Neural crest cell (in vitro differentiated cells): ENCODE results near the gene CCNT1. TPM values are rescaled to one million over a fixed set of nuclear protein-coding genes. Genes with fewer than 3 reads are reported as not detected.

Experiments used
- DNase-seq: peaks from one replicate; pipeline ENCODE4 v3.0.0; 2021; ENCODE audit warnings: low read depth, mixed read lengths, low spot score
- H3K27ac Mint-ChIP-seq: one replicate; pipeline ENCODE4 v1.8.0; 2021; ENCODE audit warnings: mild to moderate bottlenecking, mixed read lengths; ENCODE audit not compliant: unreplicated experiment
- H3K27me3 Mint-ChIP-seq: 2 replicates; pipeline ENCODE4 v1.8.0; 2021; ENCODE audit warnings: low read depth, mild to moderate bottlenecking, mixed read lengths
- H3K36me3 Mint-ChIP-seq: 2 replicates; pipeline ENCODE4 v1.8.0; 2021; ENCODE audit warnings: low read depth, mild to moderate bottlenecking, mixed read lengths
- H3K4me1 Mint-ChIP-seq: 2 replicates; pipeline ENCODE4 v1.8.0; 2021; ENCODE audit warnings: mixed read lengths
- H3K4me3 Mint-ChIP-seq: one replicate; pipeline ENCODE4 v1.8.0; 2021; ENCODE audit warnings: mild to moderate bottlenecking, mixed read lengths
- H3K9me3 Mint-ChIP-seq: 2 replicates; pipeline ENCODE4 v1.8.0; 2021; ENCODE audit warnings: mixed read lengths
- total RNA-seq: library from RNA; stranded (reverse); gene quantifications from 2 replicates; pipeline ENCODE4 v1.2.1, GENCODE V29; 2021
- TF ChIP-seq, protein P1 (sequence below): fragments of 200-600 bp; sonication (generic); conservative IDR thresholded peaks from 2 replicates; pipeline ENCODE4 v1.5.0; 2021; ENCODE audit warnings: antibody characterized with exemption, mild to moderate bottlenecking

Gene CCNT1
- total RNA-seq, 1 donor from 2014 or later = 57.0 TPM

DNA sequence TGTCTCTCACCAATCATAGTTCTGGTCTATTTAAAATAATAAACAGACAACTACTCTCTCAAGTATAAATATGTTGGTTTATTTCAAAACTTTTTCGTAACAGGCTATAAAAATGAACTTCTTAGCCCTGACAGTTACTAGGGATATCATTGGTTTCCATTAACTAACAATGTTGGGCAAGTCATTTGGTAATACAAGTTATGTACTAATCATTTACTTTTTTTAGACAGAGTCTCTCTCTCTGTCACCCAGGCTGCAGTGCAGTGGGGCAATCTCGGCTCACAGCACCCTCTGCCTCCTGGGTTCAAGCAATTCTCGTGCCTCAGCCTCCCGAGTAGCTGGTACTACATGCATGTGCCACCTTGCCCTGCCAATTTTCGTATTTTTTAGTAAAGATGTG lies 19.9 kb downstream of the CCNT1 start:
- H3K36me3 Mint-ChIP-seq = peaks cover 33% of the 10 kb centered on the region

DNA sequence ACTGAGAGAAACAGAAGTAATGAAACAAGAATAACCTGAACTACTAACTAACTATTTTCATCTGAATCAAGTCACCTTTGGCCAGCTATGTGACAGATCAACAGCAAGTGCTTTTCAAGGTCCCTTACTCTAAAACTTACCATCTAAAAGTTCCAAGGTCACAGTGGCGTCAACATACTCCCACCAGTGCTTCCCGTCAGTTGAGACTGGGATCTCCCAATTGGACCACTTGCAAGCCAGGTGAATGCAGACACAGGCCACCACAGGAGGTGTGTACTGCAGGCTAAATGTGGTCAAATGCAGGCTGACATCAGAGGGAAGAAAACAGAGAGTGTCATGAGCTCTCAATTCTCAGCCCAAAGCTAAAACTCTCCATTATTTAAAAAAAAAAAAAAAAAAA lies 20.6 kb downstream of the CCNT1 start:
- H3K27me3 Mint-ChIP-seq = no peaks in the 10 kb centered on the region
- TF ChIP-seq, protein P1, sequence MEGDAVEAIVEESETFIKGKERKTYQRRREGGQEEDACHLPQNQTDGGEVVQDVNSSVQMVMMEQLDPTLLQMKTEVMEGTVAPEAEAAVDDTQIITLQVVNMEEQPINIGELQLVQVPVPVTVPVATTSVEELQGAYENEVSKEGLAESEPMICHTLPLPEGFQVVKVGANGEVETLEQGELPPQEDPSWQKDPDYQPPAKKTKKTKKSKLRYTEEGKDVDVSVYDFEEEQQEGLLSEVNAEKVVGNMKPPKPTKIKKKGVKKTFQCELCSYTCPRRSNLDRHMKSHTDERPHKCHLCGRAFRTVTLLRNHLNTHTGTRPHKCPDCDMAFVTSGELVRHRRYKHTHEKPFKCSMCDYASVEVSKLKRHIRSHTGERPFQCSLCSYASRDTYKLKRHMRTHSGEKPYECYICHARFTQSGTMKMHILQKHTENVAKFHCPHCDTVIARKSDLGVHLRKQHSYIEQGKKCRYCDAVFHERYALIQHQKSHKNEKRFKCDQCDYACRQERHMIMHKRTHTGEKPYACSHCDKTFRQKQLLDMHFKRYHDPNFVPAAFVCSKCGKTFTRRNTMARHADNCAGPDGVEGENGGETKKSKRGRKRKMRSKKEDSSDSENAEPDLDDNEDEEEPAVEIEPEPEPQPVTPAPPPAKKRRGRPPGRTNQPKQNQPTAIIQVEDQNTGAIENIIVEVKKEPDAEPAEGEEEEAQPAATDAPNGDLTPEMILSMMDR = no peak
- no peak for DNase-seq
- no peaks in the 10 kb centered on the region for H3K9me3 Mint-ChIP-seq
- no peaks in the 10 kb centered on the region for H3K4me1 Mint-ChIP-seq
- no peak overlapping the region for H3K27ac Mint-ChIP-seq
- no peak overlapping the region for H3K4me3 Mint-ChIP-seq
- peaks cover 33% of the 10 kb centered on the region for H3K36me3 Mint-ChIP-seq

More for the DNA sequence above, 19.9 kb downstream of the CCNT1 start:
- H3K27me3 Mint-ChIP-seq = no peaks in the 10 kb centered on the region
- H3K27ac Mint-ChIP-seq = no peak overlapping the region
- H3K4me3 Mint-ChIP-seq = no peak overlapping the region
- no peaks in the 10 kb centered on the region for H3K4me1 Mint-ChIP-seq
- DNase-seq = no peak
- TF ChIP-seq, protein P1 = no peak
- no peaks in the 10 kb centered on the region for H3K9me3 Mint-ChIP-seq

DNA sequence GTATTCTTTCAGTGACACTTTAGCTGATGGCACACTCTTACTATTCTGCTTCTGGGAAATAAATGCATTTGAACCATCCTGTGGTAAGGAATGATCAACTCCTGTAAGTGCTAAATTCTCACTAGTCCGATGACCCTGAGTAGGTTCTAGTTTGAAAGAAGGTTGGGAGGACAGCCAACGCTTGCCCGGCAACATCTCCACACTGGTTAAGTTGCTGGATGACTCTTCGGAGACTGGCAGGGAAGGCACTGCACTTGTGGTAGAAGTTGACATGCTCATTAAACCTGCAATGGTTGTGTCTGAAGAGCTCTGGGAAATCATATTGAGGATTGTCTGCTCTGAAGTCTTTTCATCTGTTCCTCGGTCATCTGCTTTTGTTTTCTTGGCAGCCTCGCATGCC lies 22.5 kb downstream of the CCNT1 start:
- H3K4me3 Mint-ChIP-seq = no peak overlapping the region
- no peaks in the 10 kb centered on the region for H3K9me3 Mint-ChIP-seq
- H3K27ac Mint-ChIP-seq = no peak overlapping the region
- DNase-seq = no peak
- H3K36me3 Mint-ChIP-seq = peaks cover 22% of the 10 kb centered on the region
- no peaks in the 10 kb centered on the region for H3K27me3 Mint-ChIP-seq
- TF ChIP-seq, protein P1 = no peak
- H3K4me1 Mint-ChIP-seq = no peaks in the 10 kb centered on the region

DNA sequence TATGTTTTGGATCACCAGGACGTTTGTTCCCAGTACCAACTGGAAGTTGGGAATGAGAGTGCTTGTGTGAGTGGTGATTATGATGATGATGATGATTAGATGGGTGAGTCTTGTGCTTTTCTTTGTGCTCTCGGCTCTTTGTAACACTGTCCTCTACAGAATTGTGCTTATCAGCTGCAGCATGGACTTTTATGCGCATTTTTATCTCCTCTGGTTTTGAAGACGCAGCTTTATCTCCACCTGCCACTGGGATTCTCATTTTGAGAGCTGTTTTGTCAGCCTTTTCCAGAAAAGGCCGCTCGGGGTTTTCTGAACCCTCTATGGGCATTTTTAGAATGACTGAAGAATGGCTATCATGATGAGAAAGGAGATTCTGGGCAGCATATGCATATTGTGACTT lies 22.9 kb downstream of the CCNT1 start:
- no peak overlapping the region for H3K4me3 Mint-ChIP-seq
- no peaks in the 10 kb centered on the region for H3K4me1 Mint-ChIP-seq
- H3K27ac Mint-ChIP-seq = no peak overlapping the region
- peaks cover 24% of the 10 kb centered on the region for H3K36me3 Mint-ChIP-seq
- no peaks in the 10 kb centered on the region for H3K27me3 Mint-ChIP-seq
- H3K9me3 Mint-ChIP-seq = no peaks in the 10 kb centered on the region
- DNase-seq = no peak
- TF ChIP-seq, protein P1 = no peak

DNA sequence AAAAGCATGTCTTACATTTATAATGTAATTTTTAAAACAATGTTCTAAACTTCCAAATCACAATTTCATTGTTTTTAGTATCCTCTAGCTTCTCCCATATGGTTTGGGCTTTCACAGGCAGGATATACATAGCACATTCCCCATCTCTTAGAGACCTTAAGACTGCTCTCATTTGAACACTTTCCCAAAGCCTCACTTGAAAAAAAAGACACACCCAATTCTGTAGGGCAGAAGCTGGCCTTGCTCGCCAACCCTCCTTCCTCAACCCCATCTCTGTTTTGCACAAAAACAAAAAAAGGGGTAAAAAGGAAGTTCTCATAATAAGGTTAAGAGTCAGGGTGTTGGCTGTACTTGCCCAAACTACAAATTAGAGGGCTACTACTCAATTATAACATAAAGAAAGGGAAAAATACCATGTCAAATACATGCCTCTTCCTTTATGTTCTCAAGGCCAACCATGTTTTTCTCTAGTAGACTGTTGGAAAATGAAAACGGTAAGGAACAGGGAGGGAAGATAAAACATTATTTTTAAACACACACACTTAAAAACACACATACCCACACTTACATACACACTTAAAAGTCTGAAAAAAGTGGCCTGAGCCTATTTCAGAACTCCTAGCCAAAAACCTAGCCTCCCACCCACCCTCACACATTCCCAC lies 24.6 kb downstream of the CCNT1 start:
- Mint-ChIP-seq H3K27ac (no peak overlapping the region), H3K4me3 (no peak overlapping the region), H3K27me3 (no peaks in the 10 kb centered on the region), H3K36me3 (peaks cover 27% of the 10 kb centered on the region), H3K4me1 (no peaks in the 10 kb centered on the region), H3K9me3 (no peaks in the 10 kb centered on the region)
- no peak for DNase-seq
- TF ChIP-seq, protein P1 = no peak
